HG03045 (cell line): ENCODE data around the gene IGDCC3.
"Not testable (repeated sequence)": the region's sequence is repeated elsewhere in the genome, so short reads cannot be mapped to it uniquely, and the experiment has no call there.

Experiments used
- ATAC-seq: cut with Tn5 transposase; IDR thresholded peaks from one replicate; pipeline ENCODE4 v1.9.1; 2021; ENCODE audit warnings: mild to moderate bottlenecking, moderate library complexity; ENCODE audit not compliant: unreplicated experiment

Gene IGDCC3

DNA sequence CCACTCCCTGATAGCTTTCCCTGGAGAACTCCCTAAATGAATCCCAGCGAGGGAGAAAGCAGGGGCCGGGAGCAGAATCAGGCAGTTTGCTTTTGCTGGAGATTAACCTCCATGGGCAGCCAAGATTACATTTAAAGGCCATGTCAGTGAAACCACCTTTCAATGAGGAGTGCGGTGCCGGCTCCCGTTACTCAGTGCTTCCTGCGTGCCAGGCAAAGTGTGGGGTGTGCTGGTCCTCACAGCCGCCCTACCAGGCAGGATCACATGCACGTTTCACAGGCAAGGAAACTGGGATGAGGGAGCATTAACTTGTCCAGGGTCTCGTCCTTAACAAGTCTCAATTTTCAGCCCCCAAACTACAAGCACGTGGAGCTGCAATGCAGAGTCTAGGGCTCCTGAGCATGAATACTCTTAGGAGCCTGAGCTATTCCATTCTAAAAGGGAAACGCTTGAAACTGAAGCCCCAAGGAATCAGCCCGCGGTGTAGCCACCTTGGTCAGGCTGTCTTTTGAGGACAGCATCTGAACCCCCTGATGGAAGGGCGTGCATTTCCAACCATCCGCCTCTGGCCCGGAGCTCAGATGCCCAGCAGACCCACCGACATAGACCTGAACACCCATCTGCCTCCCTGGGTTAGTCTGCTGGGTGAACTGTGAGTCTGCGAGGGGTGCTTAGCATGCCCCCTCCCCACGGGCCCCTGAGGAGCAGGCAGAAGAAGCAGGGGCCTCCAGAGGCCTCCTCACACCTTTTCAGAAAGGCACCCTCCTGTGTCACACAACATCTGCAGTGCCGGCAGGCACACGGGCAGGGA, 5.6 kb downstream of the IGDCC3 start:
- no peak for ATAC-seq

DNA sequence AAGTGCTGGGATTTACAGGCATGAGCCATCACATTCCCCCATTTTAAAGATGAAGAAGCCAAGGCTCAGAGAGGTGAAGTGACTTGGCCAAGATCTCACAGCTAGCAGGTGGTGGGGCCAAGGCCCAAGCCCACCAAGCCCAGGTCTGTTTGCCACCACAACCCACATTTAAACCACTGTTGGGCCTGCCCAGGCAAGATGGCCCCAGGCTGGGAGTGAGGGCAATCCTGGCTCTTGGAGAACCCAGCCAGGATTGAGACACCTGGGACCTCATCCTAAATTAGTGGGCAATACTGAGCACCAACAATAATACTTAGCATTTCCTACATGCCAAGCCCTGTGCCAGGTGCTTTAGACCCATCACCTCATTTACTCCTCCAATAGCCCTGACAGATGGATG, 6.9 kb downstream of the IGDCC3 start:
- ATAC-seq = no peak

DNA sequence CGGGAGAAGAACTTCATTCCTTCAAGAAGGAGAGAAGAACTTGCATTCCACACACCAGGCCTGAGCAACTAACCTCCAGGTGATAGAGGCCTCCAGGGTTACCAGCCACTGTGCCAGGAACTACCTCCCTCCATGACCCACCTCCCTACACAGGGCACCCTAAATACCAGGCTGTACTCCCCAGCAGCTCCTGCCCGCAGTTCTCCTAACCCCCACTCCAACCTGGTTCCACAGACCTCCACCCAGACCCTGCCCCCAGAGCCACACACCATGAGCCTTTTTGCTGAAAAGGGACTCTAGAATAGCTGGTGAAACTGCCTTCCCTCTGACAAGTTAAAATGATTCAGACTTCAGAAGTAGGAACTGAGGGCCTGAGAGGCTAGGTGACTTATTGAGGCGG, 8.2 kb downstream of the IGDCC3 start:
- ATAC-seq = no peak

DNA sequence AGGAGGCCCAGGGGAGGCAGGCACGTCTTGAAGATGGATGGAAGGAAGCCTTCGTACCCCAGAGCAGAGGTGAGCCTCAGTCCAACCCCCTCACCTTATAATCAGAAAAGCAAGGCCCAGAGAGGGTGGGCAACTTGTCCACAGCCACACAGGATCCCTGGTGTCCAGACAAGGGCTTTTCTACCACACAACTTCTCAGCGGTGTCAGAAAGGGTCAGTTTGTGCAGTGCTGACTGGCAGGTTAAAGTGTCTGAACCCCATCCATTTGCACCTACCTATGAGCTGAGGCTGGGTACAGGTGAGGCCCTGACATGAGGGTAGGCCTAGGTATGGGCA, 8.6 kb downstream of the IGDCC3 start:
- no peak for ATAC-seq

DNA sequence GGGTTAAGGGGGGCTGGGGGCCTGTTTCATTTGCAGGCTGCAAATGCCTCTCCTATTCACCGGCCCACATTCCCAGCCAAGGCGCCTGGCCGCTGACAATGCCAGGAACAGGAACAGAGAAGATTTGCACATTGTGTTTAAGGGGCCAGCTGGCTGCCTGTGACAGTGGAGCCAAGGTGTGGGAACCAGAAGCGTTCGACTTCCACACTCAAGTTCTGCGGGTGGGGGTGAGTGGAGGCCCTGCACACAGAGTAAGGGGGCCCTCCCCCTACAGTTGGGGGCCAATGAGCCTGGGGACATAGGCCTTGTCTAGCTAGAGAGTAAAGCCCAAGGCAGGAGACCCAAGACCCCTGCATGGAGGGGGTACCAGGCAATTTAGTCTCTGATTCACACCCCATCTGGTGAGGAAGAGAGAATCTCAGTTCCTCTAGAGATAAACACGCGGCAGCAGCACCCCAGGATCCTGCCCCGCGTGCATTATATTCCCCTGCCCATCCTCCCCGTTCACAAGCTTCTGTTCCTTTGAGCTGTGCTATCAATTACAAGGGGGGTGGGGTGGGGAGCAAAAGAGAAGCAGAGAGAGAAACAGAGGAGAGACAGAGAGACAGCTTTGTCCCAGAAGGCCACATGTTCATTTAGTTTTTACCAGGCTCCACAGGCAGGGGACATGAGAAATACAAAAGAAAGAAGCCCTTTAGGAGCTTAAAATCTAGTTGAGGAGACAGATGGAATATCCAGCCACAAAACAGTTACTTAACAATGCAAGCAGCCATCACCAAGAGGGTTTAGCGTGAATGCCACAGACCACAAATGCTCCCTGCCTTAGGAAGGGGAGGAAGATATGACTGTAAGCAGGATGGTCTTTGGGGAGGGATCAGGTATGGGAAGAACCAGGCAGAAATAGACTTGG, 9.2 kb downstream of the IGDCC3 start:
- no peak for ATAC-seq

DNA sequence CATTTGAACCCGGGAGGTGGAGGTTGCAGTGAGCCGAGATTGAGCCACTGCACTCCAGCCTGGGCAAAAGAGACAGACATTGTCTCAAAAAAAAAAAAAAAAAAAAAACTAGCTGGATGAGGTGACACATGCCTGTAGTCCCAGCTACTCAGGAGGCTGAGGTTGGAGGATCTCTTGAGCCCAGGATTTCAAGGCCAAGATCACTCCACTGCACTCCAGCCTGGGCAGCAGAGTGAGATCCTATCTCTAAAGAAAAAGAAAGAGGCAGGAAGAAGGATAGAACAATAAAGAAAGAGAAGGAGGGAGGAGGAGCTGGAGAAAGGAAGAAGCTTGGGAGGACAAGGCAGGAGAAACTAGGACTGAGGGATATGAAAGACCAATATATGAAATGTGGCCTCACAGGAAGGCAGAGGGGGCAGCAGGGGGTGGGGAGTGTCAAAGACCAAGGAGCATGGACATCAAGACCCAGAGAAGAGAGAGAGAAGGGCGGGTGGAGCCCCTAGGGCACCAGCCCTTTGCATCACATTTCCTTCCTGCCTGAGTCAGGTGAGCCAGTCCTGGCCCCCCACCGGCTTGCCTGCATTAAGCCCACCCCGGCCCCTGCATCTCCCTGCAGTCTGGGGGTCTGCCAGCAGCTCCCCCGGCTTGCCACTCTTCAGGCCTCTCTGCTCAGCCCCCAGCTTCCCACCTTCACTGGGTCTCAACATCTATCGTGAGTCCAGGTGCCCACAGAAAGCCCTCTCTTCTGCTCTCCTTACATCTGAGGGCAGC, 11.5 kb downstream of the IGDCC3 start:
- ATAC-seq = no peak

DNA sequence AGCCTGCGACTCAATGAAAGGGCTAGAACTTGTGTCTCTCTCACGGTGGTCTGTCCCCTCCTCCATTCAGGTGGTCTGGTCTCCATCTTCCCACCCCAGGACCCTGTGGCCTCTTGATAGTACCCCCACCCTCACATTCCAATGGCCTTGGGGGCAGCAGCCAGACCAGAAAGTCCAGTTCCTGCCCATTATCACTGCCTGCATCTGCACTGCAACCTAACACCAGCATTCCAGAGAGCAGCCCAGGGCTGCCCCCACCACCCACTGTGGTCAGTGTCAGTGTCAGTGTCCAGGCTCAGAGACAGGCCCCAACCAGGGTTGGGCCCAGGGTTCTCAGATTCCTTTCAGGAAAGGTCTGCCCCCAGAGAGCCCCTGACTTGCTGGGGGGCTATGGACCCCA, 12.6 kb downstream of the IGDCC3 start:
- ATAC-seq = no peak

DNA sequence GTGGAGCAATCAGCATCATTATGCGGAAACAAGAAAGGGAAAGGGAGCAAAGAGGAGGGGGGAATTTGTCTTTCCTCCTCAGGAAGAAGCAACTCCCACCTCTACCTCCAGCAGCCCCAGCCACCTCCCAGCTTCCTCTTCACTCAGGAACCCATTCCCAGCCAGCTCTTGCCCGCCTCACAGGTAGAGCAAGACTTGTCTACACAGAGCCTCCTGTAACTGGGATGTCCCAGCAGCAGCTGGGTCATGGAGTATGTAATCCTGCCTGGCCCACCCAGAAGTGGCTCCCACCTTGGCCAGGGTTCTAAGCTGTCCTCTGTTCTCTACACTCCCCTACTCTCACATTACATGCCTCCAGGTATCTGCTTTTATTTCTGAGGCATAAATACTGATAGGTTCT, 14.0 kb downstream of the IGDCC3 start:
- ATAC-seq = no peak

DNA sequence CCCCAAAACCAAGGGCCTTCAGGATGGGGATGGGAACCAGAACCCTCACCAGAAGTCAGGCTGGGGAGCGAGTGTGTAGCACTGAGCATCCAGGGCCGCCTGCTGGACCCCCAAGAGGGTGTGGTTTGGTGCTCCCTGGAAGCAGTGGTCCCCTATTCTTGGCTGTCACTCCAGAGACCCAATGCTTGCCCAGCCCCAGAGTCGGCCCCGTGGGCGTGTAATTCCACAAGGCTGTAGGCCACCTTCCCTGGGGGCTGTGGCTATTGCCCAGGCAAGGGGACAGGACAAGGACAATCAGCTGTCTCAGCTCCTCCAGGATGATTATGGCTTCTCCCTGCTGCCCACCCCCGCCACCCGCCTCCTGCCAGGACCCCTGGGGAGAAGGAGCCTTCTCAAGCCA, 14.5 kb downstream of the IGDCC3 start:
- no peak for ATAC-seq

DNA sequence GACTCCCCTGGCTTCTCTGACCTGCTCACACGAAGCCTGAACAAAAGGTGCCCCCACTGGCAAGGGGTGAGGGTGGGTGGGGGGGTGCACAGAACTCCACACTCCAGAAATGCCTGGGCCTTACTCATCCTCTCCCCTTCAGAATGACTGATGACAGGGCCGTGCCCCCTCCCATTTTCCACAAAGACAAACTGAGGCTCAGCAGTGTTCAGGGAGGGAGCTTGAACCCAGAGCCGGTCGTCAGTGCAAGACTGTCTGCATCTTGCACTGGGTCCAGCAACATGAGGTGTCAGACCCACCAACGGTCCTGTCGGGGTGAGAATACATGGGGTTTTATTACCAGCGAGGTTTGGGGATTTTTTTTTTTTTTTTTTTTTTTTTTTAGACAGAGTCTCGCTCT, 15.3 kb downstream of the IGDCC3 start:
- ATAC-seq = no peak

DNA sequence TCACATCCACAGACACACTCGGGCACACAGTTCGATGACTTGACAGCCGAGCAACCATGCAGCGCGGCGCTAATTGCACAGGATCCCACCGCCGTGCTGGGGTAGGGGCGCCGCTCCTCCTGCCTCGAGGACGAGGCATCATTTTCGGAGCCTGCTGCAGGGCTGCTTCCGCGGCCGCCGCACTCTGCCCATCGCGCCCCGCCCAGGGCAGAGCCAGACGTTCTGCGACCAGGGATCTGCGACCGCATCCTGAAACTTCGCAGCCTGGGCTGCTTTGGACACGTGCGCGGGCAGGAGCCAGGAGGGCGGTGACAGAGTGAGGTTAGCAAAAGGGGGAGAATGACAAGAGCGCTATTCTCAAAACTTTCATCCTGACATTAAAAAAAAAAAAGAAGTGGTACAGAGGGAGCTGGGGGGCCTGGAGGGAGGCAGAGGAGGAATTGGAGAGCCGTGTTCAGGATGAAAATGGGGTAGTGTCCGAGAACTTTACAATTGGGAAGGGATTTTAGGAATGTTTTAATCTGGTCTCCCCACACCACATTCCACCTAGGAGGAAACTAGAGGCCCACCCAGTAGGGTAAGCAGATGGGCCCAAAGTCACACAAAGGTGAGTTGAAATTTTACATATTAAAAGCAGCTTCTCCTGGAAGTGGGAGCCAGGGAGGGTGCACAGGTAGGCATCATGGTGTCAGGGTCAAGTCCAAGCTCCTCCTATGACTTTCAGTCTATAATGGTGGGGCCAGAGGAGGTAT, 15.9 kb downstream of the IGDCC3 start:
- no peak for ATAC-seq

DNA sequence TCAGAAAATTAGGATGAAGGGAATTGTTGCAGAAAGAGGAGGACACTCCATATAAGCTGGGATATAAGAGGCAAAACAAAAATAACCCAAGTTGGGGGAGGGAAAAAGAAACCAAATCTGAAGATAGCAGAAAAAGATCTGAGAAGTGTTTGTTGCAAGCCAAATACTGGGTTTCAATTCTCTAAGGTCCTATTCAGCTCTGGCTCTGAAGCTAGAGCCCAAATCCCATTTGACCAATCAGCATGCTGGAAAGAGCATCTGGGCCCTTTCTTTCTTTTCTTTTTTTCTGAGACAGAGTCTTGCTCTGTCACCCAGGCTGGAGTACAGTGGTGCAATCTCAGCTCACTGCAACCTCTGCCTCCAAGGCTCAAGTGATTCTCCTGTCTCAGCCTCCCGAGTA, 17.3 kb downstream of the IGDCC3 start:
- ATAC-seq = no peak

DNA sequence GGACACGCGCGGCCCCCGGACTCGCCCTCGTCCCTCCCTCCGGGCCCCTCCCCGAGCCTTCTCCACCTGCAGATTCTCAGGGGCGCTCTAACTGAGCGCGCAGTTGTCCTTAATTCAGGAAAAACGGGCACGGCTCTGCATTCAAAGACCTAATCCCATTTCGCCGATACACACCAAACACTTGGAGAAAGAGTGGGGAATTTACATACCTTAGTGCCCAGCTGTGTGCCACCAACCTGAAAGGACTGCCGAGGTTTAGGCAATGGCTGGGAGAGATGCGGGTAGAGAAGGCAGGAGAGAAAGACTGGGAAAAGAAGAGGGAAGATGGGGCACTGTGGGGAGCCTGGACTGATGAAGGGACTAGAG, 21.8 kb downstream of the IGDCC3 start:
- no peak for ATAC-seq

DNA sequence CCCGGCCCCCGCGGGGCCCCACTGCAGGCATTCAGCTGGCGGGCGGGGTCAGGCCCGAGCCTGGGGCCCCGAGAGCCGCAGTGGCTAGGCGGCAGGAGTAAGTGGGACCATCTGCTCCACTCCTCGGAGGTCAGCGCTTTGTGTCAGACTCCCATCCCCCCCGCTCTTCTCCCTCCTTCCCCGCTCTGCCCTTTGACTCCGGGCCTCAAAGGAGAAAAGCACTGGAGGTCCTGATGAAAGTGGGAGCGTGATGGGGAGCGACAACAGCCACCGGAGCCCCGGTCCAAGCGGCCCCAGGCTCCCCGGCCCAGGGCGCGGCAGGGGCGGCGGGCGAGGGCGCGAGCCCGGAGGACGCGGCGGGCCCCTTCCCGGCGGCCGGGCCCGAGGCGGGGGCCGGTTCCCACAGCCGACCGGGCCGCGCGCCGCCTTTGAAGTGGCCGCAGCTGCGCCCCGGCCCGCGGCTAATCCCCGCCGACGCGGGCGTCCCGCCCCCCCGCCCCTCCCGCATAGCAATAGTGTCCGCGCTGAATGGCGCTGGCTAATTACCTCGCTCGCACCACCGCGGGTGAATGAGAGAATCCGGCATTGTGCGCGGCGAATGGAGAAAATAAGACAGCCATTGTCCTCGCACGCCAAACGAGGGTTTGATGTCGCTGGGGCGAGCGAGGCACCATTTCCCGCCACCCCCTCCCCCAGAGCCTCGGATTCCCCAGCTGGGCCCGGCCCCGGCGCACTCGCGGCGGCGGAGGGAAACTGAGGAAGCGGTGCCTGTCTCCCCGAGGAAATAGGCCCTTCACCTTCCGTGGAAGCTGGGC, 22.4 kb downstream of the IGDCC3 start:
- ATAC-seq = no peak

DNA sequence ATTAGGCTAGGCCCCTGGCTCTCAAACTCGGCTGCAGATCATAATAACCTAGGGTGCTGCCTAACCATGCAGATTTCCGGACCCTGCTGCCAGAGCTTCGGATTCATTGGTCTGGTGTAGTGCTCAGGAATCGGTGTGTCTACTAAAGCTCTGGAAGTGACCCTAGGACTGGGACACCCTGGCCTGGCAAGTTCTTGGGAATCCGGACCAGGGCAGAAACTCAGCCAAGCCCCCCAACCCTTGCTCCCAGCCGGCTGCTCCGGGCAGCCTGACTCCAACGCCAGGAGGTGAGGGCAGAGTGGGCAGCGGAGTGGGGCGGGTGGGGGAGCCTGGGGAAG, 23.0 kb downstream of the IGDCC3 start:
- ATAC-seq = no peak

DNA sequence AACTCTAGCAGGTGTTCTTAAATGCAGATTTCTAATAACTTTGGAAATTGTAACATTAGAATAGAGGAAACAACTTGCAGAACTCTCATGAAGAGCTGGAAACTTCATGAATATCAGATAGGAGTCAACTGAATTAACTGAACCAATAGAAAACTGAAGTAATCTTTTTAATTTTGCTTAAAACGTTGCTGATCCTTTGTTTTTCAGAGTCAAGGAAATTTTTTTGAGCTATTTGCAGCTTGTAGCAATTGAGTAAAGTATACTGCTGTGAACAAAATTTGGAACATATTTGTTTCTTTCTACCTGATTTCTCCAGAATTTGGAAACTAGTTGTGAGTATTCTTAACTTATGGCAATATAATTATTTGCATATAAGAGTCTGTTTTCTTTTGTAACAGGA, 25.8 kb downstream of the IGDCC3 start:
- not testable (repeated sequence) for ATAC-seq

DNA sequence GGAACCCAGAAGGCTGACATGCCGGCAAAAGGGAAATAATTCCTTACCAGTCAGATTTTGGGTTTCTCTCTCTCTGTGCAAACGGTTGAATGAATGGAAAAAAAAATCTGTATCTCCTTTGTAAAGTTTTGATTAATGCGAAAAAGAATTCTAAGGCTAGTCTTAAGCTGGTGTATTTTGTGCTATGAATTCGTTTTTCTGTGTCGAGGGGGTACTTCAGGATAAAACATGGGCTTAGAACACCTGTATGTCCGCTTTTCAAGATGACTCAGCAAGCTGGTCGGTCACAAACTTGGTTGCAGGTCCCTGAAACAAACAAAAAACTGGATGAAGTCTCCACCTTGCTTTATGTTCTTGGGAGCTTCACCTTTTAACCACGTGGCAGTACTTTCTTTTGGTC, 28.5 kb downstream of the IGDCC3 start:
- no peak for ATAC-seq

DNA sequence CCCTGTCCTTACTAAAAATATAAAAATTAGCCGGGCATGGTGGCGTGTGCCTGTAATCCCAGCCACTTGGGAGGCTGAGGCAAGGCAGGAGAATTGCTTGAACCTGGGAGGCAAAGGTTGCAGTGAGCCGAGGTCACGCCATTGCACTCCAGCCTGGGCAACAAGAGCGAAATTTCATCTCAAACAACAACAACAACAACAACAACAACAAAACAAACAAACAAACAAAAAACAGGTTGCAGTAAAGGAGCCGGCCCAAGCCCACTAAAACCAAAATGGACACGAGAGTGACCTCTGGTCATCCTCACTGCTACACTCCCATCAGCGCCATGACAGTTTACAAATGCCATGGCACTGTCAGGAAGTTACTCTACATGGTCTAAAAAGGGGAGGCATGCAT, 30.0 kb downstream of the IGDCC3 start:
- not testable (repeated sequence) for ATAC-seq

DNA sequence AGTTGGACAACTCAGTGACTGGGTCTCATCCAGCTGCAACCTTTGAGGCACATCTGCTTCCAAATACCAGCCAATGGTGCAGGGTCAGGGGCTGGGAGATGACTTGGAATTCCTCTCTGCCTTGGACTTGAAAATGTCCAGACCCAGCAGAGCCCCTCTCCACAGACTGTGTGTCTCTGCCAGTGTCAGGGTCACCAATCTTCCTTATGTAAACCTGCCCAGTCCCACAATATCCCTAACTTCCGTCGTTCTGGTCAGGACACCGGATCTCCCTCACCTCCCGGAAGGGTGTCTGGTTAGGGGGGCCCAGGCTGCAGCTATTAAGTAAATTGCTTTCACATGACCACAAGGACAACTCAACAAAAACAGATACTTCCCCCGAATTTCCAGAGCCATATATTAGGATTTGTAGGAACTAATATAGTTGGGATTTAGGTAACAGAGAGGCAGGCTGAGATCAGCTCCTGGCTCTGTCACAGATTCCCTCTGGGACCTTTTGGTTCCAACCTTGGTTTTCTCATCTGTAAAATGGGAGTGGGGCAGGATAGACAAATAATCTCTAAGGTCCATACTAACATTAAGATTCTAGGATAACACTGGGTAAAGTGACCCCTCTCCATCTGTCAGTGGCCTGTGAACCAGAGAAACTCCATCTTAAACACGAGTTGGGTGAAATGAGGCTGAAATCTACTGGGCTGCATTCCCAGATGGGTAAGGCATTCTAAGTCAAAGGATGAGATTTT, 30.8 kb downstream of the IGDCC3 start:
- ATAC-seq = no peak

DNA sequence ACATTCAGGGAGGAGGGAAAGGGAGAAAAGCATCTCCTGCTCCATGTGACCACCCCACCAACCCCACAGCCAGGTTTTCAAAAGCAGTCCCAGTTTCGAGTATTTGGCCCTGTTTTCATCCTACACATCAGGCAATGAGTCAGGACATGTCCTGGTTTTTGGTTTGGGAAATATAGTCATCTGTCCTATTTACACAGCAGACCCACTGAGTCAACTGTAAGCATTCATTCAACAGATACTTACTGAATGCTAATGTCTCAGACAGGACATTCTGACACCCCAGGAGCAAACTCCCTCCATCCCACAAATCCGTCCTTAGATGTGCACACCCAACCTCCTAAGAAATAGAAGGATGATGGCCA, 32.9 kb downstream of the IGDCC3 start:
- ATAC-seq = no peak
